HCT116 (cell line): ENCODE results near the gene LRFN2. TPM values are rescaled to one million over a fixed set of nuclear protein-coding genes. Genes with fewer than 3 reads are reported as not detected.

ENCODE experiments used
- ATAC-seq: fragments of 200-7000 bp; cut with Tn5 transposase; 2 replicates; pipeline ENCODE4 v1.9.1; 2020; ENCODE audit warnings: mild to moderate bottlenecking, moderate library complexity
- BruUV-seq: library from RNA; stranded (reverse); fragments of 400-500 nt; replicated peaks from 2 replicates; lab custom pipeline; 2021; lab: Mats Ljungman, UMichigan
- CTCF ChIA-PET: fragments of 300-600 bp; sonication (Branson Sonifier 250); formaldehyde crosslinking; loops from one replicate; lab custom pipeline; 2021; ENCODE audit warnings: antibody characterized with exemption; lab: Charles Lee
- POLR2A ChIA-PET: fragments of 300-600, 350-600 bp; sonication (Branson Sonifier 250); formaldehyde crosslinking; loops from one replicate; lab custom pipeline; 2021; ENCODE audit warnings: antibody characterized with exemption; lab: Charles Lee
- RAD21 ChIA-PET, 2 experiments: fragments of 300-600 bp; sonication (Branson Sonifier 250); formaldehyde crosslinking; loops; one replicate each; lab custom pipeline; 2023; ENCODE audit warnings: low total read pairs in 2 of 2; ENCODE audit not compliant: uncharacterized antibody in 2 of 2, unreplicated experiment in 2 of 2, low non-redundant PET in 1 of 2; lab: Charles Lee
- DNase-seq: peaks from one replicate; pipeline ENCODE4 v3.0.0-alpha.2; 2010; ENCODE audit warnings: low read depth, low spot score
- H2AFZ ChIP-seq: fragments of 200-600 bp; shearing (Covaris generic), sonication (generic); 2 replicates; pipeline ENCODE4 v1.6.1; 2017; ENCODE audit warnings: low read depth, mixed run types, mixed read lengths, antibody characterized with exemption, low read length; ENCODE audit not compliant: poor library complexity, severe bottlenecking
- H3K27ac ChIP-seq: 2 replicates; pipeline ENCODE4 v1.5.1; 2012; ENCODE audit warnings: low read depth, low read length
- H3K27me3 ChIP-seq: fragments of 200-600 bp; sonication (generic); 2 replicates; pipeline ENCODE4 v1.6.1; 2016; ENCODE audit warnings: mixed run types, low read length, mixed read lengths; ENCODE audit not compliant: insufficient read depth
- H3K36me3 ChIP-seq, 2 experiments: fragments of 200-500 bp in 1 of 2; fragments of 200-600 bp in 1 of 2; sonication (Bioruptor generic) in 1 of 2; sonication (generic) in 1 of 2; 2 replicates each; pipeline versions ENCODE4 v1.5.1 to v1.6.1; 2014 to 2016; ENCODE audit warnings: low read length in 2 of 2, inconsistent platforms in 1 of 2, mixed read lengths in 1 of 2, mixed run types in 1 of 2; ENCODE audit not compliant: insufficient read depth in 2 of 2, control insufficient read depth in 1 of 2
- H3K4me1 ChIP-seq, 2 experiments: fragments of 200-600 bp in 1 of 2; sonication (generic) in 1 of 2; 2 replicates each; pipeline versions ENCODE4 v1.5.1 to v1.6.1; 2012 to 2017; ENCODE audit warnings: low read length in 2 of 2, inconsistent platforms in 1 of 2, mild to moderate bottlenecking in 1 of 2, mixed read lengths in 1 of 2, mixed run types in 1 of 2, moderate library complexity in 1 of 2; ENCODE audit not compliant: insufficient read depth in 2 of 2, control insufficient read depth in 1 of 2
- H3K4me2 ChIP-seq: fragments of 200-600 bp; sonication (generic); 2 replicates; pipeline ENCODE4 v1.6.1; 2017; ENCODE audit warnings: mixed run types, low read length, mixed read lengths
- H3K4me3 ChIP-seq, 2 experiments: fragments of 200-600 bp in 1 of 2; sonication (generic) in 1 of 2; replicated peaks in 1 of 2; 2 replicates each; pipeline ENCODE4 v1.5.1; 2011 to 2016; ENCODE audit warnings: low read length in 2 of 2, control low read depth in 1 of 2, low read depth in 1 of 2, mild to moderate bottlenecking in 1 of 2, mixed read lengths in 1 of 2, mixed run types in 1 of 2
- H3K79me2 ChIP-seq: fragments of 200-600 bp; sonication (generic); 2 replicates; pipeline ENCODE4 v1.6.1; 2017; ENCODE audit warnings: mild to moderate bottlenecking, mixed run types, low read length, moderate library complexity, mixed read lengths; ENCODE audit not compliant: insufficient read depth
- H3K9ac ChIP-seq: fragments of 200-600 bp; sonication (generic); 2 replicates; pipeline ENCODE4 v1.6.1; 2016; ENCODE audit warnings: low read length, mixed read lengths
- H3K9me2 ChIP-seq: fragments of 200-600 bp; sonication (generic), shearing (Covaris generic); 2 replicates; pipeline ENCODE4 v1.6.1; 2017; ENCODE audit warnings: mixed run types, mild to moderate bottlenecking, moderate library complexity; ENCODE audit not compliant: insufficient read depth
- H3K9me3 ChIP-seq, 2 experiments: fragments of 200-500 bp in 1 of 2; fragments of 200-600 bp in 1 of 2; sonication (Bioruptor generic) in 1 of 2; sonication (generic) in 1 of 2; 2 replicates each; pipeline ENCODE4 v1.6.1; 2014 to 2017; ENCODE audit warnings: low read length in 2 of 2, mixed read lengths in 2 of 2, inconsistent platforms in 1 of 2, low read depth in 1 of 2, mild to moderate bottlenecking in 1 of 2, mixed run types in 1 of 2, moderate library complexity in 1 of 2; ENCODE audit not compliant: control insufficient read depth in 1 of 2, insufficient read depth in 1 of 2
- H4K20me1 ChIP-seq: fragments of 200-600 bp; sonication (generic), shearing (Covaris generic); 2 replicates; pipeline ENCODE4 v1.6.1; 2017; ENCODE audit warnings: mixed run types, mild to moderate bottlenecking, moderate library complexity; ENCODE audit not compliant: insufficient read depth
- ATF3 ChIP-seq: IDR thresholded peaks from 2 replicates; pipeline ENCODE4 v1.6.1; 2012
- CBX3 ChIP-seq: IDR thresholded peaks from 2 replicates; pipeline ENCODE4 v1.6.1; 2012; ENCODE audit warnings: low read depth
- CEBPB ChIP-seq: IDR thresholded peaks from 2 replicates; pipeline ENCODE4 v1.6.1; 2012; ENCODE audit warnings: low read depth
- CTCF ChIP-seq, 3 experiments: fragments of 200-600 bp in 1 of 3; sonication (generic) in 1 of 3; IDR thresholded peaks in 2 of 3; conservative IDR thresholded peaks in 1 of 3; 2 replicates each; pipeline ENCODE4 v1.5.1; 2012 to 2017; ENCODE audit warnings: low read depth in 2 of 3, low read length in 2 of 3, antibody characterized with exemption in 1 of 3, borderline replicate concordance in 1 of 3, control low read depth in 1 of 3, mild to moderate bottlenecking in 1 of 3, mixed read lengths in 1 of 3, mixed run types in 1 of 3, moderate library complexity in 1 of 3; ENCODE audit not compliant: insufficient read depth in 1 of 3
- ELF1 ChIP-seq: IDR thresholded peaks from 2 replicates; pipeline ENCODE4 v1.6.1; 2012; ENCODE audit warnings: low read depth, borderline replicate concordance
- EZH2phosphoT487 ChIP-seq: fragments of 200-600 bp; IDR thresholded peaks from 2 replicates; pipeline ENCODE4 v1.6.1; 2018; ENCODE audit warnings: antibody characterized with exemption, borderline replicate concordance
- FOSL1 ChIP-seq: IDR thresholded peaks from 2 replicates; pipeline ENCODE4 v1.6.1; 2012; ENCODE audit warnings: low read depth
- JUND ChIP-seq: IDR thresholded peaks from 2 replicates; pipeline ENCODE4 v1.6.1; 2012
- POLR2A ChIP-seq: IDR thresholded peaks from 2 replicates; pipeline ENCODE4 v1.7.0; 2011; ENCODE audit warnings: borderline replicate concordance; ENCODE audit not compliant: insufficient read depth, insufficient read length; ENCODE audit errors: extremely low read depth
- POLR2AphosphoS5 ChIP-seq: IDR thresholded peaks from 2 replicates; pipeline ENCODE4 v1.6.1; 2011; ENCODE audit warnings: mild to moderate bottlenecking, low read depth, low read length, moderate library complexity
- RAD21 ChIP-seq: IDR thresholded peaks from 2 replicates; pipeline ENCODE4 v1.6.1; 2012; ENCODE audit warnings: low read depth, mild to moderate bottlenecking
- SIN3A ChIP-seq: IDR thresholded peaks from 2 replicates; pipeline ENCODE4 v1.6.1; 2012; ENCODE audit warnings: low read depth
- SP1 ChIP-seq: IDR thresholded peaks from 2 replicates; pipeline ENCODE4 v1.6.1; 2012; ENCODE audit warnings: low read depth
- SRF ChIP-seq: IDR thresholded peaks from 2 replicates; pipeline ENCODE4 v1.6.1; 2012; ENCODE audit warnings: low read depth
- TCF7L2 ChIP-seq: IDR thresholded peaks from 2 replicates; pipeline ENCODE4 v1.7.0; 2011; ENCODE audit warnings: borderline replicate concordance, inconsistent platforms; ENCODE audit not compliant: insufficient read depth, insufficient read length; ENCODE audit errors: extremely low read depth
- YY1 ChIP-seq: IDR thresholded peaks from 2 replicates; pipeline ENCODE4 v1.6.1; 2011; ENCODE audit warnings: low read length, low read depth, moderate library complexity, mild to moderate bottlenecking; ENCODE audit not compliant: insufficient replicate concordance; ENCODE audit errors: extremely low read depth
- ZFX ChIP-seq: fragments of 450-650 bp; IDR thresholded peaks from 2 replicates; pipeline ENCODE4 v1.6.1; 2017
- ZNF274 ChIP-seq: fragments of 200-500 bp; sonication (Bioruptor generic); IDR thresholded peaks from 2 replicates; pipeline ENCODE4 v1.6.1; 2014; ENCODE audit warnings: mild to moderate bottlenecking, low read depth, low read length, inconsistent platforms
- intact Hi-C: fragments of 100-400 bp; cut with micrococcal nuclease; formaldehyde crosslinking; loops from 2 replicates; pipeline ENCODE4 v1.10.0; 2022
- total RNA-seq: library from RNA; stranded (reverse); gene quantifications from one replicate; pipeline ENCODE4 v1.2.1, GENCODE V29; 2021; ENCODE audit not compliant: unreplicated experiment
- TF ChIP-seq, protein P1 (sequence below): IDR thresholded peaks from 2 replicates; pipeline ENCODE4 v1.6.1; 2012

LRFN2 gene
- total RNA-seq, 1 experiment from 2014 or later: not detected

DNA sequence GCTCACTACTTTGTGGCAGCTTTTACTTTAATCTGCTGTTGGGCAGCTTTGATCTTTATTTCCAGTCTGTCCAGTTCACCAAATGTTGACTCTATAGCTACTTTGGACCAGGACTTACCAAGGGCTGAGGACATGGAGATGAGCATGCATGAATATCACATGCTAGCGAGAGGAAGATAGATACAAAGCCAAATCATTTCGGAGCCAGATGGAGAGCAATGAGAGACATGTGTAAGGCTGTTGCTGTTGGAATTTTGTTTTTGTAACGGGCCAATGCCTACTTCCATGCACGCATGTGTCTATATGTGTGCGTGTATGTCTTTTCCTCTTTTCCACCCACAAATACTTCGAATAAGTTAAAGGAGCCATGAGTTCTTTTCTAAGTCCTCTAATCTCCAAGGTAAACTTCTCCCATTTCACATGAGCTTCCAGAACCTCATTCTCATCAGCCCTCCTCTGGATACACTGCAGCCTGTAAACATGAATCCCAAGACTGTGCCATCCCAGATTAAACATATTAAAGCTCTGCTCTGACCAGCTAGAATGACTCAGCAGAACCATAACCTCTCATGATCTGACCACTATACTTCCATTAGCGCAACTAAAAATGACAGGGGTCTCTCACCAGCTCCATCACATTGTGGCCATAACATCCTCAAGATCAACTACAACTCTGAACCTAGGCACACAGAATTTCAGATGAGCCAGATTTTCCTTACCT lies 160.7 kb downstream of the LRFN2 start (continued):
- TF ChIP-seq ELF1: no peak
- no peak for TF ChIP-seq POLR2AphosphoS5
- no peak for TF ChIP-seq YY1
- TF ChIP-seq, protein P1, sequence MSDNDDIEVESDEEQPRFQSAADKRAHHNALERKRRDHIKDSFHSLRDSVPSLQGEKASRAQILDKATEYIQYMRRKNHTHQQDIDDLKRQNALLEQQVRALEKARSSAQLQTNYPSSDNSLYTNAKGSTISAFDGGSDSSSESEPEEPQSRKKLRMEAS: no peak
- TF ChIP-seq ZFX: no peak
- no peak for TF ChIP-seq ATF3
- no peak for TF ChIP-seq SIN3A
- no peak for TF ChIP-seq TCF7L2
- no peak for TF ChIP-seq POLR2A
- TF ChIP-seq RAD21: no peak

- no peaks in the 10 kb centered on the region for H4K20me1 ChIP-seq
- POLR2A ChIA-PET: no interaction called here
- ATAC-seq: no peak
- no peaks in the 10 kb centered on the region for H3K9me3 ChIP-seq
- no peaks in the 10 kb centered on the region for H3K79me2 ChIP-seq
- DNase-seq: no peak
- H3K27me3 ChIP-seq: peaks cover 20% of the 10 kb centered on the region
- H3K36me3 ChIP-seq: no peaks in the 10 kb centered on the region
- no peak overlapping the region for H3K4me2 ChIP-seq
- RAD21 ChIA-PET: no interaction called here
- H3K27ac ChIP-seq: no peak overlapping the region
- BruUV-seq: no TSS peak
- H3K9ac ChIP-seq: no peak overlapping the region
- H2AFZ ChIP-seq: no peak overlapping the region
- TF ChIP-seq EZH2phosphoT487 (no peak), ZNF274 (no peak), CBX3 (no peak), YY1 (no peak), RAD21 (no peak), ATF3 (no peak), FOSL1 (no peak), CEBPB (no peak), CTCF (IDR thresholded peaks at IDR 0.05 in 2 of 3, conservative IDR thresholded peaks at IDR 0.05 in 1 of 3; ENCODE audit: borderline replicate concordance in 1 of 3, insufficient read depth in 1 of 3, low read depth in 2 of 3, low read length in 2 of 3) (no peak), POLR2AphosphoS5 (no peak), SP1 (no peak), JUND (no peak), SIN3A (no peak), POLR2A (no peak), ZFX (no peak), SRF (no peak)
- H3K4me1 ChIP-seq: no peaks in the 10 kb centered on the region
- intact Hi-C loops: no loop called here
- CTCF ChIA-PET: no interaction called here
- no peaks in the 10 kb centered on the region for H3K9me2 ChIP-seq
- H3K4me3 ChIP-seq: no peak overlapping the region
Measured at GRCh38 chr6:40425192-40425919, 161.8 kb downstream of the LRFN2 start.
